Activated CD8-positive, alpha-beta T cell treated with anti-CD3 and anti-CD28 coated beads, Interleukin-2, amount 10 ng/mL, durations not matched to agents 7 days and 5 days (primary cell): Measurements from ENCODE around the gene ZNF385A. TPM values are rescaled to one million over a fixed set of nuclear protein-coding genes. Genes with fewer than 3 reads are reported as not detected.

ENCODE experiments used
- ATAC-seq: fragments of 150-1000 bp; cut with Tn5 transposase; one replicate; pipeline ENCODE4 v1.10.0; 2021; ENCODE audit warnings: moderate library complexity
- CTCF ChIA-PET: fragments of 350-600 bp; sonication (Branson Sonifier 250); formaldehyde crosslinking; loops from one replicate; lab custom pipeline; 2021; ENCODE audit warnings: antibody characterized with exemption; lab: Charles Lee
- POLR2A ChIA-PET: fragments of 350-600 bp; sonication (Branson Sonifier 250); formaldehyde crosslinking; loops from one replicate; lab custom pipeline; 2021; ENCODE audit warnings: antibody characterized with exemption; lab: Charles Lee
- DNase-seq: peaks from one replicate; pipeline ENCODE4 v3.0.0-alpha.2; 2020
- H3K27ac Mint-ChIP-seq: one replicate; pipeline ENCODE4 v1.8.0; 2021; ENCODE audit warnings: mild to moderate bottlenecking, mixed read lengths
- H3K27me3 Mint-ChIP-seq: one replicate; pipeline ENCODE4 v1.8.0; 2021; ENCODE audit warnings: low read depth, mixed read lengths
- H3K36me3 Mint-ChIP-seq: one replicate; pipeline ENCODE4 v1.8.0; 2021; ENCODE audit warnings: low read depth, mixed read lengths
- H3K4me1 Mint-ChIP-seq: one replicate; pipeline ENCODE4 v1.8.0; 2021; ENCODE audit warnings: low read depth, mixed read lengths
- H3K4me3 Mint-ChIP-seq: one replicate; pipeline ENCODE4 v1.8.0; 2021; ENCODE audit warnings: mild to moderate bottlenecking, mixed read lengths
- H3K9me3 Mint-ChIP-seq: one replicate; pipeline ENCODE4 v1.8.0; 2022; ENCODE audit warnings: mixed read lengths; ENCODE audit not compliant: insufficient read depth
- total RNA-seq, 2 experiments: library from RNA; stranded (reverse); gene quantifications; one replicate each; pipeline ENCODE4 v1.2.3, GENCODE V29; 2021

ZNF385A gene
- total RNA-seq, 2 experiments from 2014 or later = 0.55 to 0.74 TPM

- POLR2A ChIA-PET = interaction anchor here (0.7 kb wide), 1 partner anchor 9 kb away, joined by 3 read pairs; no protein-coding TSS in a partner anchor
- no peak overlapping the region for H3K27ac Mint-ChIP-seq
- ATAC-seq (no peak), DNase-seq (no peak)
- no peak overlapping the region for H3K4me3 Mint-ChIP-seq
- H3K4me1 Mint-ChIP-seq = peaks cover 12% of the 10 kb centered on the region
- no peaks in the 10 kb centered on the region for H3K9me3 Mint-ChIP-seq
- no peaks in the 10 kb centered on the region for H3K36me3 Mint-ChIP-seq
- H3K27me3 Mint-ChIP-seq = peaks cover 2% of the 10 kb centered on the region
- CTCF ChIA-PET = interaction anchor here (0.7 to 6.4 kb wide), 12 partner anchors 9 to 142 kb away, joined by 3 to 75 read pairs (median 4); no protein-coding TSS in a partner anchor
Measured at GRCh38 chr12:54383041-54383609, 1.4 kb downstream of the ZNF385A start.

- Mint-ChIP-seq H3K27me3 (peaks cover 1% of the 10 kb centered on the region), H3K4me1 (peaks cover 12% of the 10 kb centered on the region), H3K9me3 (no peaks in the 10 kb centered on the region), H3K36me3 (no peaks in the 10 kb centered on the region), H3K4me3 (no peak overlapping the region), H3K27ac (no peak overlapping the region)
- CTCF ChIA-PET = interaction anchor here (0.6 to 6.4 kb wide), 24 partner anchors 9 to 166 kb away, joined by 3 to 75 read pairs (median 10); partner anchors contain the start of genes CBX5, HNRNPA1 and NCKAP1L
- DNase-seq = no peak
- POLR2A ChIA-PET = no interaction called here
- no peak for ATAC-seq
Measured at GRCh38 chr12:54381136-54381535, 3.4 kb downstream of the ZNF385A start.

- CTCF ChIA-PET = interaction anchor here (0.6 to 6.4 kb wide), 68 partner anchors 8 to 615 kb away, joined by 3 to 75 read pairs (median 5); partner anchors contain the start of genes CBX5, COPZ1, HNRNPA1 and ITGA5
- DNase-seq (peak; percentile 93), ATAC-seq (peak; percentile 95)
- no peaks in the 10 kb centered on the region for H3K9me3 Mint-ChIP-seq
- peaks cover 12% of the 10 kb centered on the region for H3K4me1 Mint-ChIP-seq
- peak overlapping the region; percentile 43 for H3K4me3 Mint-ChIP-seq
- POLR2A ChIA-PET = interaction anchor here (0.6 to 1.6 kb wide), 5 partner anchors 18 to 150 kb away, joined by 3 to 6 read pairs (median 3); partner anchors contain the start of gene HNRNPA1
- H3K36me3 Mint-ChIP-seq = no peaks in the 10 kb centered on the region
- H3K27ac Mint-ChIP-seq = no peak overlapping the region
- no peaks in the 10 kb centered on the region for H3K27me3 Mint-ChIP-seq
Measured at GRCh38 chr12:54379398-54380201, 4.9 kb downstream of the ZNF385A start.

DNA sequence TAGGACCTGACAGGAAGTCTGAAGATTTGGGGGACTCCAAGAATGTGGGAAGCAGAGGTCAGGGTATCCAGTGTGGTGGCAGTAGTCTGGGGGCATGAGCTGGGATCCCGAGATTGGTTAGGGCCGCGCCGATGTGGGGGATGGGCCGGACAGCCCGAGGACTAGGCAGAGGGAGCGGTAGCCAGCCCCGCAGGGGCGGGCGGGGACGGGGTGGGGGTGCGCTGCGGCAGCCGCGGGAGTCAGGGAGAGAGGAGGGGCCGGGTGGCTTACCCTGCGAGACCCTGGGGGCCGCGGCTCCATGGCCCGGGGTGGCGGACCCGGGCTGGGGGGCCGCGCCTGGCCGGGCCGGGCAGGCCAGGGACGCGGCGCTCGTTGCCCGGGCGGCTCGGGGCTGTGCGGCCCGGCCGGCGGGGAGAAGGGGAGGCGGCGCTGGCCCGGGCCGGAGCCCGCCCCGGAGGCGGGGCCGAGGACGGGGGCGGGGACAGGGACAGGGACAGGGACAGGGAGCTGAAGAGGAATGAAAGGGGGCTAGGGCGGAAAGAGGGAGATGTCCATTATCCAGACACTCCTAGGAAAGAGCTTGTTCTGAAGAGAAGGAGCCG lies 5.6 kb downstream of the ZNF385A start:
- H3K4me3 Mint-ChIP-seq = peak overlapping the region; percentile 43

GRCh38 chr12:54377797-54378515 lies 6.6 kb downstream of the ZNF385A start:
- ChIA-PET POLR2A (interaction anchor here (1.4 to 1.5 kb wide), 2 partner anchors 92 to 97 kb away, joined by 3 to 6 read pairs; partner anchors contain the start of gene HNRNPA1), CTCF (interaction anchor here (0.9 to 6.4 kb wide), 10 partner anchors 9 to 163 kb away, joined by 3 to 75 read pairs (median 15); no protein-coding TSS in a partner anchor)
- Mint-ChIP-seq H3K36me3 (no peaks in the 10 kb centered on the region), H3K4me1 (peaks cover 15% of the 10 kb centered on the region), H3K27ac (no peak overlapping the region), H3K27me3 (no peaks in the 10 kb centered on the region), H3K4me3 (no peak overlapping the region), H3K9me3 (no peaks in the 10 kb centered on the region)
- ATAC-seq (no peak), DNase-seq (no peak)

More for the DNA sequence above, 5.6 kb downstream of the ZNF385A start:
- H3K36me3 Mint-ChIP-seq = no peaks in the 10 kb centered on the region
- no peak overlapping the region for H3K27ac Mint-ChIP-seq
- ATAC-seq (peak; percentile 55), DNase-seq (no peak)
- peaks cover 12% of the 10 kb centered on the region for H3K4me1 Mint-ChIP-seq
- POLR2A ChIA-PET = interaction anchor here (1.0 to 1.6 kb wide), 4 partner anchors 17 to 98 kb away, joined by 3 to 6 read pairs (median 3); partner anchors contain the start of gene HNRNPA1
- H3K27me3 Mint-ChIP-seq = no peaks in the 10 kb centered on the region
- CTCF ChIA-PET = interaction anchor here (0.6 to 6.4 kb wide), 61 partner anchors 8 to 614 kb away, joined by 3 to 75 read pairs (median 5); partner anchors contain the start of genes CBX5, COPZ1, HNRNPA1 and ITGA5
- no peaks in the 10 kb centered on the region for H3K9me3 Mint-ChIP-seq

DNA sequence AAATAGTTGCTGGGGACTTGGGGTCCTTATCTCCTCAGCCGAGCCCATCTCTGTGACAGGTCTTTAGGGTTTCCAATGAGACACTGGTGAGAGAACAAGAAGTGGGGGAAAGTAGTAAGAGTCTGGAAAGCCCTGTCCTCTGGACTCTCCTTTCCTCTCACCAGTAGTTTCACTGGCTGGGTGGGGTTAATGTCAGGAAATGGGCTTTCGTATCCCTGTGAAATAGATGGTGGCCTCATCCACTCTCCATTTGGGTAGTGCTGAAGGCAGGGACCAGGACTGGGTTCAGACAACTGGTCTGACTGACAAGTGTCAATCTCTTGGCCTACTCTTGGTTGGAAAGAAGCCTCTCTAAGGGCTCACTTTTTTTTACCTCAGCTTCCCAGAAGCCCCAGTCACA lies 7.5 kb downstream of the ZNF385A start:
- Mint-ChIP-seq H3K9me3 (no peaks in the 10 kb centered on the region), H3K36me3 (no peaks in the 10 kb centered on the region), H3K27me3 (no peaks in the 10 kb centered on the region), H3K4me3 (no peak overlapping the region), H3K27ac (no peak overlapping the region), H3K4me1 (peaks cover 24% of the 10 kb centered on the region)
- CTCF ChIA-PET = interaction anchor here (0.8 to 1.4 kb wide), 2 partner anchors 41 to 125 kb away, joined by 3 to 4 read pairs; no protein-coding TSS in a partner anchor
- POLR2A ChIA-PET = no interaction called here
- no peak for DNase-seq
- ATAC-seq = no peak

- CTCF ChIA-PET = interaction anchor here (0.8 to 1.4 kb wide), 2 partner anchors 40 to 125 kb away, joined by 3 to 4 read pairs; no protein-coding TSS in a partner anchor
- Mint-ChIP-seq H3K4me1 (peaks cover 28% of the 10 kb centered on the region), H3K27me3 (no peaks in the 10 kb centered on the region), H3K9me3 (no peaks in the 10 kb centered on the region), H3K27ac (no peak overlapping the region), H3K4me3 (no peak overlapping the region), H3K36me3 (no peaks in the 10 kb centered on the region)
- ATAC-seq (no peak), DNase-seq (no peak)
- POLR2A ChIA-PET = no interaction called here
Measured at GRCh38 chr12:54376596-54376995, 7.9 kb downstream of the ZNF385A start.

DNA sequence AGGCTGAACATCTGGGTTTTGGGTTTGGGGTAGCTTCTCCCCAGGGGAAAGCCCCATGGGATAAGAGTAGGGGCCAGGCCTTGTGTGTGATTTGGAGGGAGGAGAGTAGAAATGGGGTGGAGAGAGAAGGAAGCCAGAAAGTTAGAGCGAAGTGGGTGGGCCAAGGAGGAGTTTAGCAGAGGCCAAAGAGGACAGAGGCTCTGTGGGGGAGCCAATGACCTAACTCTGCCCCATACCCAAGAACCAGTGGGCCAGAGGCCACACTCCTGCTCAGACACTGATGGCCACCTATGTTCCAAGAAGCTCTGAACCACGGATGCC lies 9.3 kb downstream of the ZNF385A start:
- POLR2A ChIA-PET = no interaction called here
- no peak overlapping the region for H3K4me3 Mint-ChIP-seq
- H3K27ac Mint-ChIP-seq = no peak overlapping the region
- no peaks in the 10 kb centered on the region for H3K9me3 Mint-ChIP-seq
- ATAC-seq = no peak
- no peaks in the 10 kb centered on the region for H3K27me3 Mint-ChIP-seq
- CTCF ChIA-PET = interaction anchor here (0.9 to 1.6 kb wide), 4 partner anchors 24 to 161 kb away, joined by 3 to 5 read pairs (median 3); partner anchors contain the start of gene COPZ1
- H3K36me3 Mint-ChIP-seq = no peaks in the 10 kb centered on the region
- peaks cover 31% of the 10 kb centered on the region for H3K4me1 Mint-ChIP-seq
- no peak for DNase-seq

- ChIA-PET POLR2A (no interaction called here), CTCF (interaction anchor here (0.9 to 1.6 kb wide), 5 partner anchors 25 to 160 kb away, joined by 3 to 5 read pairs (median 3); partner anchors contain the start of gene COPZ1)
- Mint-ChIP-seq H3K27ac (no peak overlapping the region), H3K4me1 (peaks cover 30% of the 10 kb centered on the region), H3K9me3 (no peaks in the 10 kb centered on the region), H3K36me3 (no peaks in the 10 kb centered on the region), H3K27me3 (no peaks in the 10 kb centered on the region), H3K4me3 (no peak overlapping the region)
- no peak for ATAC-seq
- no peak for DNase-seq
Measured at GRCh38 chr12:54374562-54375258, 9.8 kb downstream of the ZNF385A start.
